H1 (cell line): ENCODE results near the gene PEPD. TPM values are rescaled to one million over a fixed set of nuclear protein-coding genes. Genes with fewer than 3 reads are reported as not detected.

Experiments
- CHD1 ChIP-seq: IDR thresholded peaks from 2 replicates; pipeline ENCODE4 v1.6.1; 2012; ENCODE audit warnings: low read depth, low read length, improper control_type of control experiment
- CHD7 ChIP-seq: fragments of 300-600 bp; sonication (generic); IDR thresholded peaks from 2 replicates; pipeline ENCODE4 v1.7.1; 2012; ENCODE audit warnings: low read length, moderate library complexity, mild to moderate bottlenecking, inconsistent platforms; ENCODE audit not compliant: insufficient replicate concordance
- SP2 ChIP-seq: IDR thresholded peaks from 2 replicates; pipeline ENCODE4 v1.6.1; 2012; ENCODE audit warnings: mild to moderate bottlenecking, low read length, inconsistent platforms
- USF2 ChIP-seq: IDR thresholded peaks from 2 replicates; pipeline ENCODE4 v1.6.1; 2011; ENCODE audit warnings: low read length, improper control_type of control experiment
- polyA plus RNA-seq, 7 experiments: library from polyadenylated mRNA; depleted of rRNA in 3 of 7; stranded (reverse) in 5 of 7; unstranded in 2 of 7; fragments of >200 nt in 5 of 7; fragments of 200-250 nt in 2 of 7; gene quantifications; 1 replicate in 5 of 7; 2 replicates in 1 of 7; 4 replicates in 1 of 7; pipeline versions ENCODE4 v1.2.1 to v1.2.3, GENCODE V29; 2011 to 2013; ENCODE audit warnings: missing spikeins in 2 of 7, mixed read lengths in 2 of 7
- total RNA-seq: library from RNA; stranded (reverse); fragmentation: NEBNext Ultra II Directional; extraction: Animal tissue kit (Norgen Biotek cat#: 25700); gene quantifications from 2 replicates; pipeline ENCODE4 v1.2.1, GENCODE V29; 2021

PEPD gene
- total and polyA plus RNA-seq, 2 of the 8 experiments (the other 6 are each of a cell fraction or from before 2014, with no cell fraction given) = 84.1 to 178 TPM

GRCh38 chr19:33482476-33482875 is 39.1 kb downstream of the PEPD start (continued):
- TF ChIP-seq CHD7 (no peak), CHD1 (no peak), USF2 (no peak), SP2 (no peak)
